T-helper 22 cell (primary cell): ENCODE measurements around the gene CENPF.
"Not testable (repeated sequence)": the region's sequence is repeated elsewhere in the genome, so short reads cannot be mapped to it uniquely, and the experiment has no call there.

Source experiments
- DNase-seq: peaks from one replicate; pipeline ENCODE4 v3.0.0-alpha.2; 2020; ENCODE audit warnings: low read depth

The CENPF gene

GRCh38 chr1:214660190-214660589 is 57.2 kb downstream of the CENPF start:
- DNase-seq = no peak

- DNase-seq = no peak
Measured at GRCh38 chr1:214660900-214661299, 57.9 kb downstream of the CENPF start.

- DNase-seq = no peak
Measured at GRCh38 chr1:214662223-214662785, 59.3 kb downstream of the CENPF start.

- DNase-seq = no peak
Measured at GRCh38 chr1:214664651-214665433, 61.8 kb downstream of the CENPF start.

GRCh38 chr1:214665606-214666110 is 62.7 kb downstream of the CENPF start:
- DNase-seq = no peak

GRCh38 chr1:214666674-214667073 is 63.7 kb downstream of the CENPF start:
- DNase-seq = no peak

GRCh38 chr1:214670098-214670497 is 67.1 kb downstream of the CENPF start:
- DNase-seq = no peak

- not testable (repeated sequence) for DNase-seq
Measured at GRCh38 chr1:214673029-214673428, 70.0 kb downstream of the CENPF start.

- no peak for DNase-seq
Measured at GRCh38 chr1:214673576-214673975, 70.6 kb downstream of the CENPF start.

GRCh38 chr1:214675524-214675923 is 72.5 kb downstream of the CENPF start:
- DNase-seq = not testable (repeated sequence)

GRCh38 chr1:214676747-214677146 is 73.8 kb downstream of the CENPF start:
- DNase-seq = no peak

GRCh38 chr1:214677945-214678344 is 75.0 kb downstream of the CENPF start:
- DNase-seq = no peak

- no peak for DNase-seq
Measured at GRCh38 chr1:214678386-214678785, 75.4 kb downstream of the CENPF start.

GRCh38 chr1:214683621-214684020 is 80.6 kb downstream of the CENPF start:
- DNase-seq = no peak

- no peak for DNase-seq
Measured at GRCh38 chr1:214685906-214686305, 82.9 kb downstream of the CENPF start.

GRCh38 chr1:214686497-214686896 is 83.5 kb downstream of the CENPF start:
- no peak for DNase-seq

GRCh38 chr1:214688891-214689290 is 85.9 kb downstream of the CENPF start:
- no peak for DNase-seq

GRCh38 chr1:214694769-214695168 is 91.8 kb downstream of the CENPF start:
- no peak for DNase-seq

GRCh38 chr1:214698559-214698958 is 95.6 kb downstream of the CENPF start:
- DNase-seq = no peak

GRCh38 chr1:214700437-214700836 is 97.4 kb downstream of the CENPF start:
- DNase-seq = no peak

- no peak for DNase-seq
Measured at GRCh38 chr1:214702556-214702955, 99.6 kb downstream of the CENPF start.

- no peak for DNase-seq
Measured at GRCh38 chr1:214707306-214708087, 104.5 kb downstream of the CENPF start.
